Left forelimb (tissue), 1 donor: ENCODE data around the gene RRAD.
"Not testable (repeated sequence)": the region's sequence is repeated elsewhere in the genome, so short reads cannot be mapped to it uniquely, and the experiment has no call there.

Source experiments
- DNase-seq: peaks from one replicate; pipeline ENCODE4 v3.0.0-alpha.2; 2018; ENCODE audit warnings: low spot score

The RRAD gene, protein sequence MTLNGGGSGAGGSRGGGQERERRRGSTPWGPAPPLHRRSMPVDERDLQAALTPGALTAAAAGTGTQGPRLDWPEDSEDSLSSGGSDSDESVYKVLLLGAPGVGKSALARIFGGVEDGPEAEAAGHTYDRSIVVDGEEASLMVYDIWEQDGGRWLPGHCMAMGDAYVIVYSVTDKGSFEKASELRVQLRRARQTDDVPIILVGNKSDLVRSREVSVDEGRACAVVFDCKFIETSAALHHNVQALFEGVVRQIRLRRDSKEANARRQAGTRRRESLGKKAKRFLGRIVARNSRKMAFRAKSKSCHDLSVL

DNA sequence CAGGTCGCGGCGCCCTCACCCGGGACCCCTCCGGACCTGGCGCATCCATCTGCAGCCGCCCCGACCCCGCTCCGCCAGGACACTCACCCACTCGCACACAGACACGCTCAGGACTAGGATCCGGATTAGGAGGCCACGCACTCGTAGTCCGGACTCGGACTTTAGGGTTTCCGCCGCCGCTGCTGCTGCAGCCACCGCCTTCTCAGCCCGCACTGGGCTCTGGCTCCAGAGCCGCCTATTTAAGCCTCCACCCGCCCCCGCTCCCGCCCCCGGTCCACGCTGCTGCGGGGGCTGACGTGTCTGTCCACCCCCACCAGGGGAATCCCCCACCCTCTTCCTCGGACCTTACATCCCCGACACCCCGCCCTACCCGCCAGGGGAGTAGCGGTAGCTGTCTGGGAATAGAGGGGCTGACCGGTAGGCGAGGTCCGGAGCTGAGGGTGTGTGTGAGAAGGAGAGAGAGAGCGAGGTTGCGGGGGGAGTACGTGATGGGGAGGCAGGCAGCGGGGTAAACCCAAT, at the start of gene RRAD:
TSS of gene RRAD (minus strand) at position 214 of the 519 bp plus-strand sequence. CDS start 356 bp downstream, outside the sequence.
- DNase-seq = no peak

DNA sequence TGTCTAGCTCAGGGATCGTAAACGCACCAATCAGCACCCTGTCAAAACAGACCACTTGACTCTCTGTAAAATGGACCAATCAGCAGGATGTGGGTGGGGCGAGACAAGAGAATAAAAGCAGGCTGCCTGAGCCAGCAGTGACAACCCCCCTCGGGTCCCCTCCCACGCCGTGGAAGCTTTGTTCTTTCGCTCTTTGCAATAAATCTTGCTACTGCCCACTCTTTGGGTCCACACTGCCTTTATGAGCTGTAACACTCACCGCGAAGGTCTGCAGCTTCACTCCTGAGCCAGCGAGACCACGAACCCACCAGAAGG, 49.6 kb upstream of the RRAD start:
- DNase-seq = not testable (repeated sequence)

DNA sequence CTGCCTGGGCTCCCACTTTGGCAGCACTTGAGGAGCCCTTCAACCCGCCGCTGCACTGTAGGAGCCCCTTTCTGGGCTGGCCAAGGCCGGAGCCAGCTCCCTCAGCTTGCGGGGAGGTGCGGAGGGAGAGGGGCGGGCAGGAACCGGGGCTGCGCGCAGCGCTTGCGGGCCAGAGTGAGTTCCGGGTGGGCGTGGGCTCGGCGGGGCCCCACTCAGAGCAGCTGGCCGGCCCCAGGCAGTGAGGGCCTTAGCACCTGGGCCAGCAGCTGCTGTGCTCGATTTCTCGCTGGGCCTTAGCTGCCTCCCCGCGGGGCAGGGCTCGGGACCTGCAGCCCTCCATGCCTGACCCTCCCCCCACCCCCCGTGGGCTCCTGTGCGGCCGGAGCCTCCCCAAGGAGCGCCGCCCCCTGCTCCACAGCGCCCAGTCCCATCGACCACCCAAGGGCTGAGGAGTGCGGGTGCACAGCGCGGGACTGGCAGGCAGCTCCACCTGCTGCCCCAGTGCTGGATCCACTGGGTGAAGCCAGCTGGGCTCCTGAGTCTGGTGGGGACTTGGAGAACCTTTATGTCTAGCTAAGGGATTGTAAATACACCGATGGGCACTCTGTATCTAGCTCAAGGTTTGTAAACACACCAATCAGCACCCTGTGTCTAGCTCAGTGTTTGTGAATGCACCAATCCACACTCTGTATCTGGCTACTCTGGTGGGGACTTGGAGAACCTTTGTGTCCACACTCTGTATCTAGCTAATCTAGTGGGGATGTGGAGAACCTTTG, 49.0 kb upstream of the RRAD start:
- DNase-seq = not testable (repeated sequence)

DNA sequence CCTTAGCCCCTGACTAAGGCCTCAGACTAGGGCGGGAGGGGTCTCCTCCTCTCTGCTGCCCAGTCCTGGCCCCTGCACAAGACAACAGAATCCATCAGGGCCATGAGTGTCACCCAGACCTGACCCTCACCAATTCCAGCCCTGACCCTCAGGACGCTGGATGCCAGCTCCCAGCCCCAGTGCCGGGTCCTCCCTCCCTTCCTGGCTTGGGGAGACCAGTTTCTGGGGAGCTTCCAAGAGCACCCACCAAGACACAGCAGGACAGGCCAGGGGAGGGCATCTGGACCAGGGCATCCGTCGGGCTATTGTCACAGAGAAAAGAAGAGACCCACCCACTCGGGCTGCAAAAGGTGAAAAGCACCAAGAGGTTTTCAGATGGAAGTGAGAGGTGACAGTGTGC, 48.4 kb upstream of the RRAD start:
- no peak for DNase-seq

DNA sequence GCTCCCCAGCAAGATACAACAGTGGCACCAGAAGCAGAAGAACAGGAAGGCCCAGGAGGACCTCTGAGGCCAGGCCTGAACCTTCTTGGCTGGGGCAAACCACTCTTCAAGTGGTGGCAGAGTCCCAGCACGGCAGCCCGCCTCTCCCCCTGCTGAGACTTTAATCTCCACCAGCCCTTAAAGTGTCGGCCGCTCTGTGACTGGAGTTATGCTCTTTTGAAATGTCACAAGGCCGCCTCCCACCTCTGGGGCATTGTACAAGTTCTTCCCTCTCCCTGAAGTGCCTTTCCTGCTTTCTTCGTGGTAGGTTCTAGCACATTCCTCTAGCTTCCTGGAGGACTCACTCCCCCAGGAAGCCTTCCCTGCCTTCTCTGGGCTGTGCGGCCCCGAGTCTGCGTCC, 47.6 kb upstream of the RRAD start:
- no peak for DNase-seq

DNA sequence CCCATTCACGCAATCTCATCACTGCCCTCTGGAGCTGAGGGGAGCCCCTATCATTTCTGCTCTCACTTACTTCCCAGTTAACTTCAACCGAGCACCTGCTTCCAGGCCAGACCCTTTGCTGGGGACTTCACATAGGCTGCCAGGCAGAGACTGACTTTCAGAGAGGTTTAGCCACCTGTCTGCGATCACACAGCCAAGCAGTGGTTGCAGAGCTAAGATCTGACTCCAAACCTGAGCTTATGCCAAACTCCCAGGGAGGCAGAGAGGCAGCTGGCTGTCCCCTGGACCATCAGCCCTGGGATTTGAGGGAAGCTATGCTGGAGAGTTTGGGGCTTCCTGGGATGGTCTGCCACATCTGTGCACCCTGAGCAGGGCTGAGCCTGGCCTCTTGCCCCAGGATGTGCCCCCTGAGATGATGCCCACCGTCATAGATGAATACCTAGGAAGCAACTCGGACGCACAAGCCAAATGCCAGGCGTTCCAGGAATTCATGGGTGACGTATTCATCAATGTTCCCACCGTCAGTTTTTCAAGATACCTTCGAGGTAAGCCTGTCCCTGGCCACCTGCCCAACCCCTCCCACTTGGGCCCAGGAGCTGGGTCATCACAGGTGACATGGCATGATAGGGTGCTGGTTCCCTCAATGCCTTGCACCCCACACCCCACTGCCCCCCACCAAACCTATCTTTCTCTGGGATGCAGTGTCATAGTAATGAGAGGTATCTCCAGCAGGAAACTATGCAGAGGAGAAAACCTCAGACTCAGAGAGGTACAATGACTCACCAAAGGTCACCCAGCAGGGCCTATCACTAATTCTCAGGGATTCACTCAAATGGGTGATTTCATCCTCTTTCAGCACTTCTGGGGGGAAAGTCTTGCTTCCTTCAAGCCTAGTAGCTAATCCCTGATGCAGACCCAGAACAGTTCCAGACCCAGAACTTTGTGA, 45.7 kb upstream of the RRAD start:
- DNase-seq = no peak

DNA sequence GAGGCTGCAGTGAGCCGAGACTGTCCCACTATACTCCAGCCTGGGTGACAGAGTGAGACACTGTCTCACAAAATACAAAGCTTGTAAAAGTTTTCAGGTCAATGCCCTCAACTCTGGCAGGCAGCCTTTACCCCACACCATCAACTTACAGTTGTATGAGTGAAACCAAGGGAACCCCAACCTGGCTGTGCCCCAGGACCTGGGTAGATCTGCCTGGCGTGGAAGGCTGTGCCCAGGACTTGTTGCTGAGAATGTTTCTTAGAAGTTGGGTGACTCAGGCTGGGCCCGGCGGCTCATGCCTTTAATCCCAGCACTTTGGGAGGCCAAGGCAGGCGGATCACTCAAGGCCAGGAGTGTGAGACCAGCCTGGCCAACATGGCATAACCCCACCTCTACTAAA, 43.5 kb upstream of the RRAD start:
- no peak for DNase-seq

DNA sequence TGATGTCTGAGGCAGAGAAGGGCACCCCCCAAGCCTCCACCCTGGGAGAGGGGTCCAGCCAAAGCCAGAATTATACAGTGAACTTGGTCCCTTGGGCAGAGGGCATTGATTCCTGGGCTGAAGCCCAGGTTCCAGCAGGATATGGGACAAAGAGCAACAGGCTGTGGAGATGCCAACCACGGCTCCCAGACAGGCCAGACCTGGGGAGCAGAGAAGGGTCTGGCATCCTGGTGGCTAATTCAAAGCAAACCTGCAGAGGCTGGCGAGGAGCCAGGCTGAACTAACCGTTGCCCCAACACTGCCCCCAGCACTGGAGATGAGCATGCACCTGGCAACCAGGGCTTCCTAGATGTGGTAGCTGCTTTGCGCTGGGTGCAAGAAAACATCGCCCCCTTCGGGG, 38.7 kb upstream of the RRAD start:
- DNase-seq = no peak

DNA sequence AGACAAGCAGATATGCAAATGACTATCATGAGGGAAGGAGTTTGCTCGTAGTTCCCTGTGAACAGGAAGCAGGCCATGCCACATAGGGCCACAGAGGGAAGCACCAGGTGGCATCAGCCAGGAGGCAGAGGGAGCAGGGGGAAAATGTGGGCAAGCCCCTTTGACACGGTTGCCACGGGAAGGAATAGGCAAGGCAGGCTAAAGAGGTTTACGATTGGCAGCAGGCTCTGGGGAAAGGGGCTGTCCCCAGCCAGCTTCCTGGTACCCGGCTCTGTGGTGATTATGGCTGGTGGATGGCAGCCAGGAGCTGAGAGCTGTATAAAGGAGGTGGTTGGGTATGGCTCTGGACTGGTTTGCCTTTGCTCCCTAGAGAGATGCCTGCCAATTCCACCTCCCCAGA, 36.6 kb upstream of the RRAD start:
- DNase-seq = no peak

DNA sequence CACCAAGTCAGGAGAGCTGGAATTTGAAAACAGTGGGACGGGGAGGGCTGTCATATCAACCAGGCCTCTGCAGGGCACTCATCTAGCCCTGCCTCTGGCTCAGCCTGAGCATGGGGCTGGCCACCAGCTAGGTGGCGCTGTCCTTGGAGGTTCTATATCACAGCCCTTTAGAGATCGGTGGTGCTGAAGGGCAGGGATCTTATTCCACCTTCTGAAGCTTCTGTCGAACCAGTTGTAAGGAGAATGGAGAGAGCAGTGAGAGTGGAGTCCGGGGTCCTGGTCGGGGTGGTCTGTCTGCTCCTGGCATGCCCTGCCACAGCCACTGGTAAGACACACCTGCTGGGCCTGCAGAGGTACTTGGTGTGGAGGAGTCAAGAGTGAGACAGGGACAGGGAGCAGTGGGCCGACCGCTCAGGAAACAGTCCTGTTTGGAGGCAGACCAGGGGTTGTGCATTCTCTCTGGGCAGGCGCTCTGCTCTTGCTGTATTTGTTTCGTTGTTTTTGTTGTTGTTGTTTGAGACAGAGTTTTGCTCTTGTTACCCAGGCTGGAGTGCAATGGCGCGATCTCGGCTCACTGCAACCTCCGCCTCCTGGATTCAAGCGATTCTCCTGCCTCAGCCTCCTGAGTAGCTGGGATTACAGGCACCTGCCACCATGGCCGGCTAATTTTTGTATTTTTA, 35.9 kb upstream of the RRAD start, which contains the start of gene CES3:
TSS of gene CES3 (plus strand) at position 202 of the 680 bp plus-strand sequence. CDS start at position 244, 42 bp downstream.
- no peak for DNase-seq

DNA sequence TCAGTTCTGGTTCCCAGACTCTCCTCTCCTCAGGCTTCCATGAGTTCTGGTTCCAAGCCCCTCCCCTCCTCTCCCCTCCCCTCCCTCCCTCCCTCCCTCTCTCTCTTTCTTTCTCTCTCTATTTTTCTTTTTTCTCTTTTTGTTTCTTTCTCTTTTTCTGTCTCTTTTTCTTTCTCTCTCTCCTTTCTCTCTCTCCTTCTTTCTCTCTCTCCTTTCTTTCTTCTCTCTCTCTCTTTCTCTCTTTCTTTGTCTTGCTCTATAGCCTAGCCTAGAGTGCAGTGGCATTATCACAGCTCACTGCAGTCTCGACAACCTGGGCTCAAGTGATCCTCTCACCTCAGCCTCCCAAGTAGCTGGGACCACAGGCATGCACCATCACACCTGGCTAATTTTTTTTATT, 34.9 kb upstream of the RRAD start:
- DNase-seq = no peak

DNA sequence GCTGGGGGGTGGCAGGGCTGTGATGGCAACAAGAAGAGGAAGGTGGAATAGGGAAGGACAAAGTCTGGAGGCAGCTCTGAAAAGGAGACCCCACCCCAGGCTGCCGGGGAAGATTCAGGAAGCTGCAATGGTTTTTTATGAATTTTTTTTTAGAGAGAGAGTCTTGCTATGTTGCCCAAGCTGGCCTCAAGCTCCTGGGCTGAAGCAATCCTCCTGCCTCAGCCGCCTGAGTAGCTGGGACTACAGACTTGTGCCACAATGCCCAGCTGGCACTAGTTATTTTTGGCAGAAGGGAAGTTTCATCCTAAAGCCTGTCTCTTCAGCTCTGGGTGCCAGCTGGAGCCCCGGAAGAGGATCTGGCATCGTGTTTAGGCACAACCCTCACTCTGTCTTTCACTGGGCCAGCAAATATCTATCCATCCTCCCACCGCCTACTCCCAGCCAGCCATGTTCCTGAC, 34.4 kb upstream of the RRAD start:
- no peak for DNase-seq

DNA sequence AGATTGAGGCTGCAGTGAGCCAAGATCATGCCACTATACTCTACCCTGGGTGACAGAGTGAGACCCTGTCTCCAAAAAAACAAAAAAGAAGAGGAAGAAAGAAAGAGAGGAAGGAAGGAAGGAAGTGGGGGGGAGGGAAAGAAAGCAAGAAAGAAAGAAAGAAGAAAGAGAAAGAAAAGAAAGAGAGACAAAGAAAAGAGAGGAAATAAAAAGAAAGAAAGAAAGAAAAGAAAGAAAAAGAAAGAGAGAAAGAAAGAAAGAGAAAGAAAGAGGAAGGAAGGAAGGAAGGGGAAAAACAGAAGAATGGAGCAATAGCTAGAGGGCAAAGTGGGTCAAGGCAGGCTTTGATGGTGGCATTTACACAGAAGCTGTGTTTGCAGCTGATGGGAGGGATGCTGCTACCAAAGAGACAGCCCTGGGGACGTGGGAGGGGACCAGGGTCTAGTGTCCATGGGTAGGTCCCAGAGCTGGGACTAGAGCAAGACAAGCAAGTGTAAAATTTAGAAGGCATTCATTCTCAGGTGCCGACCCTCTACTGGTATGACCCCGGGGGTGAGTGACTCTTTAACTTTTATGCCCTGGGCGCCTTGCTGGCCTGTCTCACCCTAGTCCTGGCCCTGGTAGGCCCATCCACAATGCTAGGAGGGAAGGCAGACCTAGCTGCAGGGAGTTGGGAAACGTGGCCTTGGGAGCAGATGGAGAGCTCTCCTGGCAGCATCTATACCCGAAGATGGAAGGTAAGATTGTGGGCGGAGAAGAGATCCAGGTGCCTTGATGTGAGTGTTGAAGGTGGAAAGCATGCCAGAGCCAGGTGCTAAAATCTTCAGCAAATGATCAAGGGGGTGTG, 33.7 kb upstream of the RRAD start:
- DNase-seq = no peak

DNA sequence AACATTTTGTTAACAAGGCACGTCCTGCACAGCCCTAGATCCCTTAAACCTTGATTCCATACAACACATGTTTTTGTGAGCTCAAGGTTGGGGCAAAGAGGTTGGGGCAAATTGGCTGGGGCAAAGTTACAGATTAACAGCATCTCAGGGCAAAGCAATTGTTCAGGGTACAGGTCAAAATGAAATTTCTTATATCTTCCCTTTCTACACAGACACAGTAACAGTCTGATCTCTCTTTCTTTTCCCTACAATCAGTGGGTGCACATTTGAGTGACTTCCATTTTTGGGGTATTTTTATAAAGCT, 30.8 kb upstream of the RRAD start:
- not testable (repeated sequence) for DNase-seq

DNA sequence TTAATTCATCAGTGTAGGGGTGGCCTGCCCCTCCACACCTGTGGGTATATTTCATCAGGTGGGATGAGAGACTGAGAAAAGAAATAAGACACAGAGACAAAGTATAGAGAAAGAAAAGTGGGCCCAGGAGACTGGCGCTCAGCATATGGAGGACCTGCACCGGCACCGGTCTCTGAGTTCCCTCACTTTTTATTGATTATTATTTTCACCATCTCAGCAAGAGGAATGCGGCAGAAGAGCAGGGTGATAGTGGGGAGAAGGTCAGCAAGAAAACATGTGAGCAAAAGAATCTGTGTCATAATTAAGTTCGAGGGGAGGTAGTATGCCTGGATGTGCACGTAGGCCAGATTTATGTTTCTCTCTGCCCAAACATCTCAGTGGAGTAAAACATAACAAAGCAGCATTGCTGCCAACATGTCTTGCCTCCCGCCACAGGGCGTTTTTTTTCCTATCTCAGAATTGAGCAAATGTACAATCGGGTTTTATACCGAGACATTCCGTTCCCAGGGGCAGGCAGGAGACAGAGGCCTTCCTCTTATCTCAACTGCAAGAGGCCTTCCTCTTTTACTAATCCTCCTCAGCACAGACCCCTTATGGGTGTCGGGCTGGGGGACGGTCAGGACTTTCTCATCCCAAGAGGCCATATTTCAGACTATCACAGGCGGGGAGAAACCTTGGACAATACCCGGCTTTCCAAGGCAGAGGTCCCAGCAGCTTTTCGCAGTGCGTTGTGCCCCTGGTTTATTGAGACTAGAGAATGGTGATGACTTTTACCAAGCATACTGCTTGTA, 30.2 kb upstream of the RRAD start:
- not testable (repeated sequence) for DNase-seq

DNA sequence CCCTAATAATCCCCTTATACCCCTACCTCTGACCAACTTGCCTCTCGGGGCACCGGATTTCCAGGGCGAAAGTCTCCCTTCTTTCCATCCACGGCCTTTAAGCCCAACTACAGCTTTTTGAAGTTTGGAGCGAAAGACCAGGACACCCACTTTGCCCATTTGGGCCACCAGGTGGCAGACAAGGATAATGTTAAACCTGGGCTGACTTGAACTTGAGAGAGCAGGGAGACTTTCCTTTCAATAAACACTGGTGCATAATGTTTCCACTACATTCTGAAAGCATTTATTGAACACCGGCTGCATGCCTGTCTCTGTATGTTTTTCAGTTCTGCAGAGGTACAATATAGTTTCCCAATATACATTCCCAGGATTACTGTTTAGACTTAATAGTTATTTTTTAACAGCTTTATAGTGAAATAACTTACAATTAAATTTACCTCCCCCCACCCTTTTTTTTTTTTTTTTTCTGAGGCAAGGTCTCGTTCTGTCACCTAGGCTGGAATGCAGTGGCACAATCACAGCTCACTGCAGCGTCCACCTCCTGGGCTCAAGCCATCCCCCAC, 28.8 kb upstream of the RRAD start:
- DNase-seq = peak; percentile 81

DNA sequence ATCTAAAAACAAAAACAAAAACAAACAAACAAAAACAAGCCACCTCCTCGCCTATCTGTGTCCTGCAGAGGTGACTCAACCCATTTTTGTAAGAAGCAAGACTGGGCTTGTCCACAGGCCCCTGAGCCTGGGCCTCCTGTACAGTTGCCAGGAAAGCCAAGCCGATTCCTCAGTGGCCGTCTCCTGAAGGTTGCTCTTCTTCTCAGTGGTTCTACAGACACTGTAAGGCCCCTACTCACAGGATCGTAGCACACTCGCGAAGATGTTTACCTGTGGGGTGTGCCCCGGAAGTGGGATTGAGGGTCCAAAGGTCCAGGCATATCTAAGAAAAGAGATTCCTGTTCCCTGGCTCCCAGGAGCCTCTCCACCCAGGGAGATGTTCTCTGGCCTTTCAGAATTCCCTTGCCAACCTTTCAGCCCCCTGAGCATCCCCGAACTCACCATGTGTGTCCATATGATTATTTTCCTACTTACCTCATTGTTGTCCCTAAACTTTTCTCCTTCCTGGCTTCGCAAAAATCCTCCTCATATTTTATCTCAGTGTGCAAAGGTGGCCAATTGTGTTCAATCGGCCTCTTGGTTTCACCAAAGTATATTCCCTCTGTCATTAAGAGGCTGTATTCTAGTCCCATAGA, 28.2 kb upstream of the RRAD start:
- DNase-seq = no peak

DNA sequence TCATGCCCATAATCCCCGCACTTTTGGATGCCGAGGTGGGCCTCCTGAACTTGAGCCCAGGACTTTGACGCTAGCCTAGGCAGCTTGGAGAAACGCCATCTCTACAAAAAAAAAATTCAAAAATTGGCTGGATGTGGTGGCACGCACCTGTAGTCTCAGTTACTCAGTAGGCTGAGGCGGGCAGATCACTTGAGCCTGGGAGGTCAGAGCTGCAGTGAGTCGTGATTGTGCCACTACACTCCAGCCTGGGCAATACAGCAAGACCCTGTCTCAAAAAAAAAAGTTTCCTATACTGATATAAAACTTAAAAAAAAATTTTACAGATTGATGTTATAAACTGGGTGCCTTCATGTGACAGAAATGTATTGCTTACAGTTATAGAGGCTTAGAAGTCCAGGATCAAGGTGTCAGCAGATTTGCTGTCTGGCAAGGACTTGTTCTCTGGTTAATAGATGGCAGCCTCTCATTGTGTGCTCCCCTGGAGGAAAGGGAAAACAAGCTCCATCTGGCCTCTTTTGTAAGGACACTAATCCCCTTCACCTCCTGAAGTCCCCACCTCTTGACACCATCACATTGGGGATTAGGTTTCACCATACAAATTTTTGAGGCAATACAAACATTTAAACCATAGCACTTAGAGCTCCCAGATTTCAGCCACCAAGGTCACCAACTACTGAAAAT, 27.2 kb upstream of the RRAD start:
- no peak for DNase-seq
